K562 (cell line): Measurements from ENCODE around the gene BDKRB2. TPM values are rescaled to one million over a fixed set of nuclear protein-coding genes. Genes with fewer than 3 reads are reported as not detected.

Experiments used
- ATAC-seq: fragments of 200-7000 bp; cut with Tn5 transposase; 3 replicates; pipeline ENCODE4 v1.9.1; 2020; ENCODE audit warnings: moderate library complexity
- BruUV-seq: library from RNA; stranded (reverse); fragments of 400-500 nt; replicated peaks from 2 replicates; lab custom pipeline; 2021; lab: Mats Ljungman, UMichigan
- CTCF ChIA-PET: fragments of 300-600 bp; formaldehyde crosslinking; extraction: SDS; loops from one replicate; lab custom pipeline; 2021; ENCODE audit warnings: low intra/inter-chr PET ratio; lab: Yijun Ruan, JAX
- POLR2A ChIA-PET: fragments of 300-600, 350-650 bp; sonication (Branson Sonifier 250); formaldehyde crosslinking; extraction: SDS; loops from one replicate; lab custom pipeline; 2021; ENCODE audit warnings: antibody characterized with exemption, inconsistent platforms; lab: Yijun Ruan, JAX
- DNase-seq, 4 experiments: peaks; one replicate each; pipeline versions ENCODE4 v3.0.0 to v3.0.0-alpha.2; 2011 to 2018; ENCODE audit warnings: low spot score in 3 of 4, mixed read lengths in 3 of 4; ENCODE audit errors: extremely low read depth in 1 of 4
- FAIRE-seq: peaks from 2 replicates; lab custom pipeline; 2011; peaks lifted over from hg19 to GRCh38; lab: Jason Lieb, UNC
- H2AFZ ChIP-seq: 2 replicates; pipeline ENCODE4 v1.6.0; 2011; ENCODE audit warnings: low read depth, low read length, control low read depth, inconsistent platforms
- H3K27ac ChIP-seq: fragments of 200-600 bp; 3 replicates; pipeline ENCODE4 v1.8.0; 2011; ENCODE audit warnings: low read depth, mild to moderate bottlenecking, control low read depth, inconsistent platforms, low read length, moderate library complexity, mixed read lengths; ENCODE audit errors: extremely low read depth
- H3K27me3 ChIP-seq, 2 experiments: fragments of 300-600 bp in 1 of 2; 2 replicates in 1 of 2; 3 replicates in 1 of 2; pipeline versions ENCODE4 v1.6.0 to v1.8.0; 2011; ENCODE audit warnings: inconsistent platforms in 2 of 2, low read length in 2 of 2, mild to moderate bottlenecking in 1 of 2, mixed read lengths in 1 of 2, moderate library complexity in 1 of 2; ENCODE audit not compliant: control insufficient read depth in 2 of 2, insufficient read depth in 2 of 2
- H3K36me3 ChIP-seq: fragments of 300-600 bp; 3 replicates; pipeline ENCODE4 v1.8.0; 2011; ENCODE audit warnings: mild to moderate bottlenecking, low read length, inconsistent platforms; ENCODE audit not compliant: control insufficient read depth, insufficient read depth
- H3K4me1 ChIP-seq, 2 experiments: fragments of 200-600 bp in 1 of 2; replicated peaks in 1 of 2; 2 replicates in 1 of 2; 3 replicates in 1 of 2; pipeline versions ENCODE4 v1.5.1 to v1.8.0; 2011; ENCODE audit warnings: inconsistent platforms in 2 of 2, low read length in 2 of 2, mild to moderate bottlenecking in 1 of 2, mixed read lengths in 1 of 2, moderate library complexity in 1 of 2; ENCODE audit not compliant: control insufficient read depth in 2 of 2, insufficient read depth in 2 of 2
- H3K4me2 ChIP-seq: 2 replicates; pipeline ENCODE4 v1.6.1; 2011; ENCODE audit warnings: low read length, control low read depth, inconsistent platforms, mixed read lengths; ENCODE audit not compliant: insufficient read depth
- H3K4me3 ChIP-seq: fragments of 200-600 bp; sonication (generic), shearing (Covaris generic); 2 replicates; pipeline ENCODE4 v1.5.1; 2016; ENCODE audit warnings: control low read depth, inconsistent platforms
- H3K79me2 ChIP-seq: fragments of 200-600 bp; 3 replicates; pipeline ENCODE4 v1.8.0; 2011; ENCODE audit warnings: low read length, inconsistent platforms; ENCODE audit not compliant: control insufficient read depth, insufficient read depth
- H3K9ac ChIP-seq, 2 experiments: 2 replicates each; pipeline versions ENCODE4 v1.6.0 to v1.6.1; 2011; ENCODE audit warnings: low read depth in 2 of 2, low read length in 2 of 2, control low read depth in 1 of 2, inconsistent platforms in 1 of 2, mild to moderate bottlenecking in 1 of 2, mixed read lengths in 1 of 2; ENCODE audit not compliant: insufficient read depth in 1 of 2
- H3K9me1 ChIP-seq: one replicate; pipeline ENCODE4 v1.6.0; 2011; ENCODE audit warnings: inconsistent platforms, mild to moderate bottlenecking, low read length, moderate library complexity; ENCODE audit not compliant: control insufficient read depth, insufficient read depth
- H3K9me3 ChIP-seq: replicated peaks from 2 replicates; pipeline ENCODE4 v1.5.1; 2011; ENCODE audit warnings: low read depth, low read length, inconsistent platforms; ENCODE audit not compliant: control insufficient read depth, insufficient read depth
- H4K20me1 ChIP-seq: replicated peaks from 2 replicates; pipeline ENCODE4 v1.6.1; 2011; ENCODE audit warnings: low read length, inconsistent platforms, mixed read lengths; ENCODE audit not compliant: control insufficient read depth, insufficient read depth
- ASH1L ChIP-seq: fragments of 450-650 bp; IDR thresholded peaks from 2 replicates; pipeline ENCODE4 v1.6.1; 2018; ENCODE audit warnings: borderline replicate concordance, mild to moderate bottlenecking, low read depth; ENCODE audit not compliant: partially characterized antibody
- ATF3 ChIP-seq, 2 experiments: fragments of 450-650 bp in 1 of 2; sonication (generic) in 1 of 2; formaldehyde crosslinking in 1 of 2; IDR thresholded peaks in 1 of 2; conservative IDR thresholded peaks in 1 of 2; 2 replicates each; pipeline versions ENCODE4 v1.6.1 to v1.8.1; 2016 to 2023; ENCODE audit warnings: mild to moderate bottlenecking in 2 of 2, moderate library complexity in 2 of 2, inconsistent platforms in 1 of 2, missing genetic modification reagents in 1 of 2
- CCNT2 ChIP-seq: IDR thresholded peaks from 2 replicates; pipeline ENCODE4 v1.6.1; 2011; ENCODE audit warnings: borderline replicate concordance, low read depth, mild to moderate bottlenecking, moderate library complexity, mixed read lengths, low read length; ENCODE audit not compliant: insufficient read length; ENCODE audit errors: extremely low read depth
- CHD1 ChIP-seq: fragments of 200-600 bp; sonication (generic); IDR thresholded peaks from one replicate; pipeline ENCODE4 v1.6.1; 2012; ENCODE audit warnings: mild to moderate bottlenecking, moderate library complexity, low read length, inconsistent platforms
- CTCF ChIP-seq, 3 experiments: IDR thresholded peaks in 2 of 3; conservative IDR thresholded peaks in 1 of 3; 2 replicates each; pipeline ENCODE4 v1.5.1; 2011 to 2012; ENCODE audit warnings: low read length in 3 of 3, mild to moderate bottlenecking in 3 of 3, control low read depth in 2 of 3, improper control_type of control experiment in 1 of 3, inconsistent platforms in 1 of 3, low read depth in 1 of 3, mixed read lengths in 1 of 3, moderate library complexity in 1 of 3; ENCODE audit not compliant: insufficient read depth in 2 of 3
- RAD51 ChIP-seq: fragments of 450-650 bp; IDR thresholded peaks from 2 replicates; pipeline ENCODE4 v1.7.1; 2016; ENCODE audit warnings: low read depth, mild to moderate bottlenecking, borderline replicate concordance
- TFE3 ChIP-seq: fragments of 450-650 bp; formaldehyde crosslinking; IDR thresholded peaks from 2 replicates; pipeline ENCODE4 v1.4.0; 2020; ENCODE audit warnings: mild to moderate bottlenecking, mixed read lengths
- TGIF2 ChIP-seq: sonication (generic); formaldehyde crosslinking; IDR thresholded peaks from 2 replicates; pipeline ENCODE4 v1.8.1; 2022; ENCODE audit warnings: mild to moderate bottlenecking, missing genetic modification reagents, moderate library complexity
- ZBTB12 ChIP-seq: fragments of 250-450 bp; sonication (Bioruptor Pico); IDR thresholded peaks from 2 replicates; pipeline ENCODE4 v1.4.0; 2020
- ZBTB8A ChIP-seq: fragments of 450-650 bp; IDR thresholded peaks from 2 replicates; pipeline ENCODE4 v1.6.1; 2018; ENCODE audit warnings: mild to moderate bottlenecking, moderate library complexity; ENCODE audit not compliant: partially characterized antibody
- ZNF444 ChIP-seq: fragments of 250-450 bp; sonication (Bioruptor Pico); IDR thresholded peaks from 2 replicates; pipeline ENCODE4 v1.4.0; 2020; ENCODE audit warnings: mild to moderate bottlenecking, moderate library complexity
- WGBS: fragments of 100-300 bp; shearing (Covaris generic); methylation state at CpG from one replicate; pipeline ENCODE4 v1.1.6; 2016; ENCODE audit warnings: low coverage, mixed read lengths; ENCODE audit not compliant: insufficient coverage; ENCODE audit errors: missing lambda C conversion rate; 5-methylcytosine and 5-hydroxymethylcytosine counted together
- in situ Hi-C: fragments of 300-500 bp; cut with MboI; formaldehyde crosslinking; loops from 4 replicates; pipeline ENCODE4 v1.15.0; 2018; ENCODE audit warnings: inconsistent platforms, mixed read lengths
- intact Hi-C: fragments of 100-400 bp; cut with micrococcal nuclease; formaldehyde crosslinking; loops from 2 replicates; pipeline ENCODE4 v1.14.2; 2022
- polyA plus RNA-seq, 8 experiments: library from polyadenylated mRNA; depleted of rRNA in 4 of 8; stranded (reverse) in 5 of 8; unstranded in 3 of 8; fragments of >200 nt; fragmentation: Nextera tagmentation in 2 of 8; fragmentation: Illumina TruSeq in 1 of 8; extraction: Ambion mirVana in 2 of 8; extraction: Trizol in 1 of 8; gene quantifications; 2 replicates each; pipeline versions ENCODE4 v1.2.1 to v1.2.3, GENCODE V29; 2011 to 2014; ENCODE audit warnings: inconsistent platforms in 1 of 8, missing spikeins in 1 of 8
- total RNA-seq, 7 experiments: library from RNA; depleted of rRNA in 6 of 7; stranded (reverse); fragments of >200 nt in 6 of 7; fragmentation: Illumina TruSeq in 2 of 7; extraction: Trizol in 2 of 7; gene quantifications; 2 replicates each; pipeline versions ENCODE4 v1.2.1 to v1.2.3, GENCODE V29; 2011 to 2021; ENCODE audit warnings: low replicate concordance in 1 of 7

BDKRB2 gene
- total and polyA plus RNA-seq, 9 of the 15 experiments (the other 6 are each of a cell fraction or from before 2014, with no cell fraction given), result 0.02 TPM; not detected in 8

- no TSS peak for BruUV-seq
- H3K79me2 ChIP-seq, result no peaks in the 10 kb centered on the region
- no peak overlapping the region for H3K4me3 ChIP-seq
- FAIRE-seq (no peak), DNase-seq (no peak), ATAC-seq (no peak)
- no peaks in the 10 kb centered on the region for H3K4me1 ChIP-seq
- TF ChIP-seq CTCF (IDR thresholded peaks at IDR 0.05 in 2 of 3, conservative IDR thresholded peaks at IDR 0.05 in 1 of 3; ENCODE audit: insufficient read depth in 2 of 3, low read depth in 1 of 3, low read length in 3 of 3) (no peak), ZNF444 (CRISPR knock-in tag) (no peak), CCNT2 (no peak), RAD51 (peak; percentile 50; the same call in 1 of the 2 replicates), ATF3 (IDR thresholded peaks at IDR 0.05) (no peak), ATF3 (CRISPR knock-in tag; conservative IDR thresholded peaks at IDR 0.05) (no peak), ZBTB8A (no peak), ZBTB12 (CRISPR knock-in tag) (no peak), TGIF2 (CRISPR knock-in tag) (no peak), CHD1 (no peak), ASH1L (no peak), TFE3 (CRISPR knock-in tag) (peak; percentile 65)
- in situ Hi-C loops, result no loop called here
- H3K36me3 ChIP-seq, result no peaks in the 10 kb centered on the region
- intact Hi-C loops, result no loop called here
- peaks cover 0 to 39% of the 10 kb centered on the region in 2 experiments; a peak in 2 of 5 replicates for H3K27me3 ChIP-seq
- WGBS, result 0% methylated on average over 5 of the region's 8 CpGs
- no peak overlapping the region for H3K27ac ChIP-seq
- no peaks in the 10 kb centered on the region for H3K9me3 ChIP-seq
- ChIA-PET POLR2A (no interaction called here), CTCF (no interaction called here)
- no peak overlapping the region for H2AFZ ChIP-seq
- no peak overlapping the region for H3K4me2 ChIP-seq
- H4K20me1 ChIP-seq, result no peaks in the 10 kb centered on the region
- H3K9ac ChIP-seq, result no peak overlapping the region
- no peaks in the 10 kb centered on the region for H3K9me1 ChIP-seq
These were observed 9.1 kb upstream of the BDKRB2 start for GRCh38 chr14:96195441-96196081.
